Measurements from ENCODE around the gene ATP5PD. TPM values are rescaled to one million over a fixed set of nuclear protein-coding genes. Genes with fewer than 3 reads are reported as not detected.

ATP5PD gene
- total RNA-seq, 2 experiments from 2014 or later: 242 TPM

DNA sequence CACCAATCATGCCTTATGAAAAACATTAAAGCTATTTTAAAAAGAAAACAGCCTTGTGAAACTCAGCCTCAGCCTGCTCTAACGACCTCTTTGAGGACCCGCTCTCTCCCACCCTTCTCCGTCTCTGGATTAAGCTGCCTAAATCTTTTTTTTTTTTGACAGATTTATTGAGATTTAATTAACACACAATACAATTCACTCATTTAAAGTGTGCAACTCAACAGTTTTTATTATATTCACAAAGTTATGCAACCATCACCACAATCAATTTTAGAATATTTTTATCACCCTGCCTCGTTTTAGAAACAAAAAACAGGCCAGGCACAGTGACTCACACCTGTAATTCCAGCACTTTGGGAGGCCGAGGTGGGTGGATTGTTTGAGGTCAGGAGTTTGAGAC is 50.9 kb downstream of the ATP5PD start:
- H3K4me3 Mint-ChIP-seq: no peak overlapping the region
- H3K9me3 Mint-ChIP-seq: no peaks in the 10 kb centered on the region
- H3K4me1 Mint-ChIP-seq: peaks cover 7% of the 10 kb centered on the region
- H3K36me3 Mint-ChIP-seq (ENCODE audit: low read depth): no peaks in the 10 kb centered on the region
- peaks cover 2% of the 10 kb centered on the region for H3K27me3 Mint-ChIP-seq
- H3K27ac Mint-ChIP-seq: no peak overlapping the region
- DNase-seq: no peak
- ChIA-PET POLR2A (no interaction called here), CTCF (interaction anchor here (0.6 kb wide), 1 partner anchor 17 kb away, joined by 3 read pairs; the partner anchor contains the start of gene MRPL58)

DNA sequence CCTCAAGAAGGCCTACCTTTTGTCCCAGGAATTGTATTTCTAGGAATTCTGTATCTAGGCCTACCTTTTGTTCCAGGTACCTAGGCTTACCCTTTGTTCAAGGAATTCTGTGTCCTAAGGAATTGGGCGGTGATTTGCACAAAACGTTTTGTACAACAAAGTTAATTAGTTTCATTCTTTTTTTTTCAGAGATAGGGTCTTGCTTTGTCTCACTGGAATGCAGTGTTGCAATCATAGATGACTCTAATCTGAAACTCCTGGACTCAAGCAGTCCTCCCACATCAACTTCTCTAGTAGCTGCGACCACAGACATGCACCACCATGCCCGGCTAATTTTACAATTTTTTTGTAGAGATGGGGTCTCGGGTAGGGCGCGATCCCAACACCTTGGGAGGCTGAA is 52.3 kb downstream of the ATP5PD start:
- POLR2A ChIA-PET: interaction anchor here (1.0 kb wide), 1 partner anchor 18 kb away, joined by 5 read pairs; the partner anchor contains the start of gene MRPL58
- H3K36me3 Mint-ChIP-seq (ENCODE audit: low read depth): no peaks in the 10 kb centered on the region
- H3K4me3 Mint-ChIP-seq: no peak overlapping the region
- H3K27ac Mint-ChIP-seq: no peak overlapping the region
- H3K9me3 Mint-ChIP-seq: no peaks in the 10 kb centered on the region
- CTCF ChIA-PET: interaction anchor here (0.8 kb wide), 1 partner anchor 32 kb away, joined by 4 read pairs; no protein-coding TSS in a partner anchor
- peaks cover 10% of the 10 kb centered on the region for H3K4me1 Mint-ChIP-seq
- H3K27me3 Mint-ChIP-seq: peaks cover 2% of the 10 kb centered on the region
- no peak for DNase-seq

- no peak for DNase-seq
- Mint-ChIP-seq H3K4me1 (peaks cover 12% of the 10 kb centered on the region), H3K4me3 (no peak overlapping the region), H3K9me3 (no peaks in the 10 kb centered on the region), H3K27ac (no peak overlapping the region), H3K36me3 (ENCODE audit: low read depth) (no peaks in the 10 kb centered on the region), H3K27me3 (peaks cover 14% of the 10 kb centered on the region)
- POLR2A ChIA-PET: interaction anchor here (5.8 kb wide), 1 partner anchor 20 kb away, joined by 39 read pairs; the partner anchor contains the start of gene MRPL58
- CTCF ChIA-PET: interaction anchor here (2.3 to 4.5 kb wide), 2 partner anchors 20 to 31 kb away, joined by 13 to 29 read pairs; partner anchors contain the start of gene MRPL58
Observed at GRCh38 chr17:74992223-74992622, 54.5 kb downstream of the ATP5PD start.

- no peak for DNase-seq
- ChIA-PET CTCF (interaction anchor here (2.3 to 4.5 kb wide), 2 partner anchors 21 to 29 kb away, joined by 13 to 29 read pairs; partner anchors contain the start of gene MRPL58), POLR2A (interaction anchor here (5.8 kb wide), 1 partner anchor 21 kb away, joined by 39 read pairs; the partner anchor contains the start of gene MRPL58)
- no peaks in the 10 kb centered on the region for H3K36me3 Mint-ChIP-seq (ENCODE audit: low read depth)
- H3K27ac Mint-ChIP-seq: no peak overlapping the region
- H3K9me3 Mint-ChIP-seq: no peaks in the 10 kb centered on the region
- peaks cover 23% of the 10 kb centered on the region for H3K27me3 Mint-ChIP-seq
- no peak overlapping the region for H3K4me3 Mint-ChIP-seq
- H3K4me1 Mint-ChIP-seq: peaks cover 21% of the 10 kb centered on the region
Observed at GRCh38 chr17:74990581-74991105, 56.1 kb downstream of the ATP5PD start.

Other genes with a start within 250 kb of the ATP5PD start
- under 1 TPM in 1 of 2 experiments, not detected in 1; 0.45 TPM for gene GRIN2C, start 187.1 kb downstream of the ATP5PD start, total RNA-seq
- 10 to 100 TPM; 22.9 to 24.0 TPM for gene FDXR, start 174.0 kb downstream of the ATP5PD start, total RNA-seq
- gene FADS6, start 153.3 kb downstream of the ATP5PD start, total RNA-seq: not detected
- gene USH1G, start 123.7 kb downstream of the ATP5PD start, total RNA-seq: not detected
- gene OTOP2, start 122.7 kb downstream of the ATP5PD start, total RNA-seq: not detected
- not detected for gene OTOP3, start 111.1 kb downstream of the ATP5PD start, total RNA-seq
- 1 to 10 TPM in 1 of 2 experiments, under 1 TPM in 1; 0.38 to 1.4 TPM for gene HID1, start 74.2 kb downstream of the ATP5PD start, total RNA-seq
- gene CDR2L, start 59.3 kb downstream of the ATP5PD start, total RNA-seq: under 1 TPM; 0.50 to 0.63 TPM
- 10 to 100 TPM; 45.4 to 49.6 TPM for gene MRPL58, start 34.3 kb downstream of the ATP5PD start, total RNA-seq
- 10 to 100 TPM; 24.2 to 24.9 TPM for gene KCTD2, start 256 bp upstream of the ATP5PD start, total RNA-seq
- 10 to 100 TPM; 10.4 TPM for gene SLC16A5, start 41.0 kb upstream of the ATP5PD start, total RNA-seq
- gene ARMC7, start 63.0 kb upstream of the ATP5PD start, total RNA-seq: 10 to 100 TPM; 17.1 to 17.9 TPM
- gene NT5C, start 84.8 kb upstream of the ATP5PD start, total RNA-seq: 10 to 100 TPM; 68.2 to 69.4 TPM
- 100 to 1,000 TPM; 305 to 329 TPM for gene JPT1, start 107.5 kb upstream of the ATP5PD start, total RNA-seq
- gene SUMO2, start 136.0 kb upstream of the ATP5PD start, total RNA-seq: 100 to 1,000 TPM; 548 to 559 TPM
- 100 to 1,000 TPM; 109 to 116 TPM for gene NUP85, start 158.7 kb upstream of the ATP5PD start, total RNA-seq
- 10 to 100 TPM; 73.4 to 79.4 TPM for gene GGA3, start 214.6 kb upstream of the ATP5PD start, total RNA-seq
- gene MRPS7, start 214.9 kb upstream of the ATP5PD start, total RNA-seq: 10 to 100 TPM; 39.7 to 40.0 TPM
- 10 to 100 TPM; 54.8 to 60.3 TPM for gene MIF4GD, start 224.3 kb upstream of the ATP5PD start, total RNA-seq
- 10 to 100 TPM; 24.3 to 27.9 TPM for gene SLC25A19, start 242.5 kb upstream of the ATP5PD start, total RNA-seq

Data from activated CD4-positive, alpha-beta memory T cell treated with anti-CD3 and anti-CD28 coated beads, Interleukin-2, amount 10 ng/mL, durations not matched to agents 7 days and 5 days (primary cell).